OCI-LY3 (cell line): ENCODE results near the gene ZNF570.
A peak's percentile ranks its signal among the peaks of the same experiment; 100 is the strongest.

Experiments used
- H2AFZ ChIP-seq: fragments of 200-600, 300-600 bp; shearing (Covaris generic); 2 replicates; pipeline ENCODE4 v1.6.0; 2014; ENCODE audit warnings: antibody characterized with exemption, low read depth, low read length
- H3K27ac ChIP-seq: fragments of 200-600, 300-600 bp; sonication (generic); 2 replicates; pipeline ENCODE4 v1.5.1; 2014; ENCODE audit warnings: mild to moderate bottlenecking, low read length, moderate library complexity, mixed read lengths
- H3K27me3 ChIP-seq: fragments of 200-600, 300-600 bp; sonication (generic); 2 replicates; pipeline ENCODE4 v1.6.1; 2014; ENCODE audit warnings: low read depth, low read length, mixed read lengths
- H3K36me3 ChIP-seq: fragments of 200-600, 300-600 bp; sonication (generic); replicated peaks from 2 replicates; pipeline ENCODE3; 2014; ENCODE audit warnings: low read depth, low read length, mixed read lengths
- H3K4me1 ChIP-seq: fragments of 300-600, 200-600 bp; sonication (generic); 2 replicates; pipeline ENCODE4 v1.6.1; 2014; ENCODE audit warnings: low read length, mixed read lengths
- H3K4me2 ChIP-seq: fragments of 200-600, 300-600 bp; sonication (generic); 2 replicates; pipeline ENCODE4 v1.6.1; 2014; ENCODE audit warnings: low read length, mixed read lengths
- H3K4me3 ChIP-seq: fragments of 300-600, 200-600 bp; sonication (generic); 2 replicates; pipeline ENCODE4 v1.5.1; 2014; ENCODE audit warnings: antibody characterized with exemption, mild to moderate bottlenecking, low read length, moderate library complexity
- H3K79me2 ChIP-seq: fragments of 300-600, 200-600 bp; shearing (Covaris generic); 2 replicates; pipeline ENCODE4 v1.6.1; 2014; ENCODE audit warnings: mild to moderate bottlenecking, low read length, mixed read lengths
- H3K9ac ChIP-seq: fragments of 300-600, 200-600 bp; shearing (Covaris generic); 2 replicates; pipeline ENCODE4 v1.6.0; 2014; ENCODE audit warnings: mild to moderate bottlenecking, low read length, moderate library complexity
- H3K9me3 ChIP-seq: fragments of 200-600, 300-600 bp; shearing (Covaris generic); 2 replicates; pipeline ENCODE4 v1.6.1; 2014; ENCODE audit warnings: low read length, mixed read lengths; ENCODE audit not compliant: insufficient read depth
- H4K20me1 ChIP-seq: fragments of 200-600, 300-600 bp; sonication (generic); 2 replicates; pipeline ENCODE4 v1.6.1; 2016; ENCODE audit warnings: low read length, mixed read lengths; ENCODE audit not compliant: insufficient read depth
- EZH2phosphoT487 ChIP-seq: fragments of 200-600 bp; shearing (Covaris generic); IDR thresholded peaks from 2 replicates; pipeline ENCODE4 v1.6.1; 2018; ENCODE audit warnings: antibody characterized with exemption, mixed run types, low read depth
- TF ChIP-seq, protein P1 (sequence below): fragments of 200-600, 300-600 bp; sonication (generic); IDR thresholded peaks from 2 replicates; pipeline ENCODE4 v1.5.1; 2014; ENCODE audit warnings: antibody characterized with exemption, low read length, low read depth

Gene ZNF570

DNA sequence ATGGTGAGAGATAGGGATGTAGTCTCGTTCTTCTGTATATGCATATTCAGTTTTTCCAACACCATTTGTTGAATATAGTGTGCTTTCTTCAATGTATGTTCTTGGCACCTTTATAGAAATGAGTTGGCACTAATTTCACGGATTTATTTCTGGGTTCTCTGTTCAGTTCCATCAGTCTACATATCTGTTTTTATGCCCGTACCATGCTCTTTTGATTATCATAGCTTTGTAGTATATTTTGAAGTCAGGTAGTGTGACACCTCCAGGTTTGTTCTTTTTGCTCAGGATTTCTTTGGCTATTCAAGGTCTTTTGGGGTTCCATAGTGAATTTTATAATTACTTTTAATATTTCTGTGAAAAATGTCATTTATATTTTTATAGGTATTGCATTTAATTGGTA lies 23.1 kb downstream of the ZNF570 start:
- no peaks in the 10 kb centered on the region for H3K27me3 ChIP-seq
- H3K4me2 ChIP-seq = no peak overlapping the region
- H3K4me3 ChIP-seq = no peak overlapping the region
- H4K20me1 ChIP-seq = no peaks in the 10 kb centered on the region
- H3K9ac ChIP-seq = no peak overlapping the region
- peaks cover 6% of the 10 kb centered on the region for H3K36me3 ChIP-seq
- no peak overlapping the region for H2AFZ ChIP-seq
- no peaks in the 10 kb centered on the region for H3K79me2 ChIP-seq
- TF ChIP-seq EZH2phosphoT487 = no peak
- TF ChIP-seq, protein P1, sequence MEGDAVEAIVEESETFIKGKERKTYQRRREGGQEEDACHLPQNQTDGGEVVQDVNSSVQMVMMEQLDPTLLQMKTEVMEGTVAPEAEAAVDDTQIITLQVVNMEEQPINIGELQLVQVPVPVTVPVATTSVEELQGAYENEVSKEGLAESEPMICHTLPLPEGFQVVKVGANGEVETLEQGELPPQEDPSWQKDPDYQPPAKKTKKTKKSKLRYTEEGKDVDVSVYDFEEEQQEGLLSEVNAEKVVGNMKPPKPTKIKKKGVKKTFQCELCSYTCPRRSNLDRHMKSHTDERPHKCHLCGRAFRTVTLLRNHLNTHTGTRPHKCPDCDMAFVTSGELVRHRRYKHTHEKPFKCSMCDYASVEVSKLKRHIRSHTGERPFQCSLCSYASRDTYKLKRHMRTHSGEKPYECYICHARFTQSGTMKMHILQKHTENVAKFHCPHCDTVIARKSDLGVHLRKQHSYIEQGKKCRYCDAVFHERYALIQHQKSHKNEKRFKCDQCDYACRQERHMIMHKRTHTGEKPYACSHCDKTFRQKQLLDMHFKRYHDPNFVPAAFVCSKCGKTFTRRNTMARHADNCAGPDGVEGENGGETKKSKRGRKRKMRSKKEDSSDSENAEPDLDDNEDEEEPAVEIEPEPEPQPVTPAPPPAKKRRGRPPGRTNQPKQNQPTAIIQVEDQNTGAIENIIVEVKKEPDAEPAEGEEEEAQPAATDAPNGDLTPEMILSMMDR = no peak
- H3K9me3 ChIP-seq = peaks cover 30% of the 10 kb centered on the region; the same call in 1 of the 2 replicates
- H3K4me1 ChIP-seq = no peaks in the 10 kb centered on the region
- no peak overlapping the region for H3K27ac ChIP-seq

- Histone ChIP-seq H3K36me3 (peaks cover 26% of the 10 kb centered on the region), H3K9me3 (0 out of 2 replicates have a peak, but pooled peaks cover 6% of the 10 kb centered on the region), H2AFZ (peak overlapping the region; percentile 73), H4K20me1 (no peaks in the 10 kb centered on the region), H3K4me2 (peak overlapping the region; percentile 77), H3K79me2 (peaks cover 7% of the 10 kb centered on the region), H3K4me1 (no peaks in the 10 kb centered on the region; the same call in 1 of the 2 replicates), H3K9ac (peak overlapping the region; percentile 79), H3K4me3 (peak overlapping the region; percentile 88), H3K27ac (peak overlapping the region; percentile 75), H3K27me3 (no peaks in the 10 kb centered on the region)
- TF ChIP-seq, protein P1 = no peak
- TF ChIP-seq EZH2phosphoT487 = no peak
Observed at GRCh38 chr19:37505958-37506386, 36.8 kb downstream of the ZNF570 start.

DNA sequence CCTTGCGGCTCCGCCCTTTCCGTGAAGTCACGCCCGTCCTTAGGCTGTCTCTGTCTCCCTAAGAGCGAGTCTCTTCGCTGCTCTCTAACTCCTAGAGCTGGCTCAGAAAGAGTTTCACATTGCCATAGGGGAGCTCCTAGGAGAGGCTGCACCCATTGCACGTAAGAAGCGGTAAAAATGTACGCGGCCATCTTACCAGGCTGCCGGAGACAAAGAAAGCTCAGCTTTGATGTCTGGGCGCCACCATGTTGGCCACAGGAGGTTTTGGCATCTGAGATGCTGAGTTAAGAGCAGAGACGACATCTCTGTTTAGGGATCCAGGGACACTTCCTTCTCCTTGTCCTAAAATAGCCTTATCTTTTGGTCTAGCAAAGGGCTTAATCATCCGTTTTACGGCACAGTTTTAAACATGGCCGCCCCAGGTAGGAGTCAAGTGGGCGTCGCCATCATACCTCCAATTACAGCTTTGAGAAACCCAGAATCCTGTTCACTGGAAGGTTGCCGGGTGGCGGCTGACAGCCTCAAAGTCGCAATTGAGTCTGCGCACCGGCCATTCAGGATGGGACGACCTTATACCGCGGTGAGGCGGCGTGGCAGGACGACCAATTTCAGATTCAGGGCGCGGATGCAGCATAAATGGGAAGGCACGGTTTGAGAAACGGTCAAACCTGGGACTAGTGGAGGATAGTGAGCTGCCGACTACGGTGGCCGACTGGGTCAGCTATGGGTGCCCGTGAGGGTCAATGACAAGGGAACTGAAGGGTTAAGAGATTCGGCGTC lies 37.4 kb downstream of the ZNF570 start, which contains the start of gene ZNF793:
Gene ZNF793, plus strand, starts transcription at position 553 of the 780 bp plus-strand sequence. CDS start 16,501 bp downstream, outside the sequence.
- Histone ChIP-seq H3K27me3 (no peaks in the 10 kb centered on the region), H3K27ac (peak within 1 kb of the TSS; percentile 75), H2AFZ (peak within 1 kb of the TSS; percentile 73), H3K79me2 (peaks cover 7% of the 10 kb centered on the region), H3K9me3 (0 out of 2 replicates have a peak, but pooled peaks cover 6% of the 10 kb centered on the region), H3K36me3 (peaks cover 30% of the 10 kb centered on the region), H3K4me2 (peak within 1 kb of the TSS; percentile 77), H4K20me1 (no peaks in the 10 kb centered on the region), H3K9ac (peak within 1 kb of the TSS; percentile 79), H3K4me1 (no peaks in the 10 kb centered on the region; the same call in 1 of the 2 replicates), H3K4me3 (peak within 1 kb of the TSS; percentile 88)
- TF ChIP-seq EZH2phosphoT487 = no peak
- TF ChIP-seq, protein P1 = no peak

DNA sequence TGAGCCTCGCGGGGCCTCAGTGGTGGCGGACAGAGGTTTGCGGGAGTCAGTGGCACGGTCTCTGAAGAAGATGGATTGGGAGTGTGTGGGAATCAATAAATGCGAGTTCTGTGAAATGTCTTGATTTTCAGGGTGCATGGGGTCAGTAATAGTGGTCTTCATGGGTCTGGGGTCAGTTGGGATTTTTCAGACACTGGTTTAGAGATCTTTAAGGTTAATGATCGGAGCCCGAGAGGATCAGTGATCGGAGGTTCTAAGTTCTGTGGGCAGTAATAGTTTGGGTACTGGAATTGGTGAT lies 38.0 kb downstream of the ZNF570 start:
- Histone ChIP-seq H3K4me2 (peak overlapping the region; percentile 77), H4K20me1 (no peaks in the 10 kb centered on the region), H3K9me3 (0 out of 2 replicates have a peak, but pooled peaks cover 6% of the 10 kb centered on the region), H3K79me2 (peaks cover 7% of the 10 kb centered on the region), H3K27me3 (no peaks in the 10 kb centered on the region), H3K9ac (peak overlapping the region; percentile 79), H3K4me1 (no peaks in the 10 kb centered on the region; the same call in 1 of the 2 replicates), H3K4me3 (peak overlapping the region; percentile 88), H2AFZ (peak overlapping the region; percentile 73), H3K27ac (peak overlapping the region; percentile 75), H3K36me3 (peaks cover 32% of the 10 kb centered on the region)
- TF ChIP-seq, protein P1 = no peak
- no peak for TF ChIP-seq EZH2phosphoT487
